IgD-negative memory B cell (primary cell): Measurements from ENCODE around the gene CUEDC1. TPM values are rescaled to one million over a fixed set of nuclear protein-coding genes. Genes with fewer than 3 reads are reported as not detected.

Experiments used
- H3K27ac Mint-ChIP-seq, 3 donors: one replicate each; pipeline ENCODE4 v1.8.0; 2020 to 2022; ENCODE audit warnings: mild to moderate bottlenecking in 3 of 3, mixed read lengths in 3 of 3, moderate library complexity in 1 of 3
- H3K27me3 Mint-ChIP-seq: one replicate; pipeline ENCODE4 v1.8.0; 2021; ENCODE audit warnings: mixed read lengths
- H3K36me3 Mint-ChIP-seq: one replicate; pipeline ENCODE4 v1.8.0; 2020; ENCODE audit warnings: mild to moderate bottlenecking, mixed read lengths
- H3K4me1 Mint-ChIP-seq, 3 donors: one replicate each; pipeline ENCODE4 v1.8.0; 2020 to 2022; ENCODE audit warnings: mixed read lengths in 3 of 3, mild to moderate bottlenecking in 1 of 3
- H3K4me3 Mint-ChIP-seq, 4 donors: one replicate each; pipeline ENCODE4 v1.8.0; 2020 to 2022; ENCODE audit warnings: mild to moderate bottlenecking in 4 of 4, mixed read lengths in 4 of 4, moderate library complexity in 3 of 4
- H3K9me3 Mint-ChIP-seq, 3 donors: one replicate each; pipeline ENCODE4 v1.8.0; 2020 to 2021; ENCODE audit warnings: mixed read lengths in 3 of 3, mild to moderate bottlenecking in 1 of 3
- polyA plus RNA-seq: library from polyadenylated mRNA; unstranded; fragments of 300-500 nt; fragmentation: Illumina TruSeq; gene quantifications from one replicate; pipeline ENCODE4 v1.2.3, GENCODE V29; 2021

The CUEDC1 gene
- polyA plus RNA-seq, 1 donor from 2014 or later = not detected

GRCh38 chr17:57990037-57990436 lies 34.8 kb upstream of the CUEDC1 start:
- no peaks in the 10 kb centered on the region for H3K27me3 Mint-ChIP-seq
- peaks cover 31 to 44% (median 37%) of the 10 kb centered on the region in 3 donors for H3K4me1 Mint-ChIP-seq
- peak overlapping the region in 2 of 4 donors; percentile 60 to 91 for H3K4me3 Mint-ChIP-seq
- H3K9me3 Mint-ChIP-seq = no peaks in the 10 kb centered on the region
- peak overlapping the region in 1 of 3 donors; percentile 89 for H3K27ac Mint-ChIP-seq
- no peaks in the 10 kb centered on the region for H3K36me3 Mint-ChIP-seq

GRCh38 chr17:57988301-57989250 lies 33.4 kb upstream of the CUEDC1 start:
- Mint-ChIP-seq H3K27me3 (no peaks in the 10 kb centered on the region), H3K4me1 (peaks cover 35 to 48% (median 39%) of the 10 kb centered on the region in 3 donors), H3K27ac (peak overlapping the region; percentile 88 to 96 (median 89)), H3K36me3 (peaks cover 1% of the 10 kb centered on the region), H3K9me3 (no peaks in the 10 kb centered on the region), H3K4me3 (peak overlapping the region; percentile 86 to 97 (median 93))

- Mint-ChIP-seq H3K27ac (peak within 1 kb of the TSS; percentile 88 to 96 (median 91)), H3K4me1 (peaks cover 31 to 47% (median 34%) of the 10 kb centered on the region in 3 donors), H3K9me3 (no peaks in the 10 kb centered on the region), H3K27me3 (no peaks in the 10 kb centered on the region), H3K36me3 (peaks cover 2% of the 10 kb centered on the region), H3K4me3 (peak within 1 kb of the TSS; percentile 89 to 97 (median 93))
Measured at GRCh38 chr17:57987581-57988300, 32.5 kb upstream of the CUEDC1 start, which contains the start of gene VEZF1. VEZF1 (minus strand) TSS chr17:57988254; CDS start chr17:57988111, 143 bp downstream.

- H3K9me3 Mint-ChIP-seq = no peaks in the 10 kb centered on the region
- H3K4me1 Mint-ChIP-seq = peaks cover 27 to 48% (median 36%) of the 10 kb centered on the region in 3 donors
- peaks cover 2% of the 10 kb centered on the region for H3K36me3 Mint-ChIP-seq
- H3K27ac Mint-ChIP-seq = peak overlapping the region; percentile 84 to 91 (median 86)
- peak overlapping the region; percentile 89 to 95 (median 92) for H3K4me3 Mint-ChIP-seq
- no peaks in the 10 kb centered on the region for H3K27me3 Mint-ChIP-seq
Measured at GRCh38 chr17:57986841-57987580, 31.8 kb upstream of the CUEDC1 start.

DNA sequence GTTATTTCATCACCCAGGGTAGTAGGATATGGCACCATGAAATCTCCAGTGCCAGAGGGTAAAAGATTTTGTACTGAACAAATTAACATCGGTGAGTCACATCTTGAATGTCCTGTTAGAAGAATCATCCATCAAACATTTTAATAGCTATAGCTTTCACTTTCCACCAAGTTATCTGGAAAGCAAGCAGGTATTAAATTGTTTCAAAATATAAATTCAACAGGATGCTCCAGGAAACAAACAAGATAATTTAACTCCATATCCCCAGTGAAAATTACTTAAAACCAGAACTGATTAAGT lies 30.4 kb upstream of the CUEDC1 start:
- H3K9me3 Mint-ChIP-seq = no peaks in the 10 kb centered on the region
- H3K27me3 Mint-ChIP-seq = no peaks in the 10 kb centered on the region
- H3K27ac Mint-ChIP-seq = peak overlapping the region in 1 of 3 donors; percentile 65

DNA sequence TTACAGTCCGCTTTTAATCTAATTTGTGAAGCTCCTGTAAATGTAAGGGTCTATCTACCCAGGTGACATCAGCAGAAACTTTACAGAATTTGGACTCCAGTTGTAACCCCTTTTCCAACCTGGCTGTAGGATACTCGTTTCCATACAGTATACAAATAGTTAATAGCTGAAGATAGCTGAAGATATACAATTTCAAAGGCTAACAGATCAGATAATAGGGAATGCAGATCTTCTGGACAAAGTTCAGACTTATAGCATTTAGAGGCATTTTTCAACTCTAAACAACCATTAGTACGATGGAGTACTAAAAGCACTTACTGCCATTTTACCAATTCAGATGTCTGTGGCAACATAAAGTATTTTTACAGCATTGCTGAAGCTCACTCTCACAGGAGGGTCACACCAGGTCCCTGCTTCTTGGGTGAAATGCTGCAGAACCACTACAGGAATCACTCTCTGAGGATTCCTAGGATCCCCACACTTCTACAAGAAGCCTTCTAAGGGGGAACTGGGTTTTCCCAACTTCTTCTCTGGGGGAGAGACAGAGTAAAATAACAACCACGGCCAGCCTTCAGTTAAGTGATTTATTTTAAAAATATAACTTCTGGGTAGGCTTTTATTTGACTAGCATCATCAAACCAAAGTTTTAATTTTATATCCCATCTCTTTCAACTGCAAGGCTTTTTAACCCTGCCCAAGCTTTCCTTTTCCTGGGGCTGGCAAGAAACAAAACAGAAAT lies 29.9 kb upstream of the CUEDC1 start:
- H3K4me3 Mint-ChIP-seq = peak overlapping the region in 3 of 4 donors; percentile 5 to 91 (median 43)
- peaks cover 32 to 52% (median 41%) of the 10 kb centered on the region in 3 donors for H3K4me1 Mint-ChIP-seq
- H3K27me3 Mint-ChIP-seq = no peaks in the 10 kb centered on the region
- peak overlapping the region in 1 of 3 donors; percentile 65 for H3K27ac Mint-ChIP-seq
- H3K9me3 Mint-ChIP-seq = no peaks in the 10 kb centered on the region
- peaks cover 2% of the 10 kb centered on the region for H3K36me3 Mint-ChIP-seq

More for the DNA sequence above, 30.4 kb upstream of the CUEDC1 start:
- peaks cover 2% of the 10 kb centered on the region for H3K36me3 Mint-ChIP-seq
- peaks cover 32 to 52% (median 41%) of the 10 kb centered on the region in 3 donors for H3K4me1 Mint-ChIP-seq
- H3K4me3 Mint-ChIP-seq = peak overlapping the region in 2 of 4 donors; percentile 22 to 91

DNA sequence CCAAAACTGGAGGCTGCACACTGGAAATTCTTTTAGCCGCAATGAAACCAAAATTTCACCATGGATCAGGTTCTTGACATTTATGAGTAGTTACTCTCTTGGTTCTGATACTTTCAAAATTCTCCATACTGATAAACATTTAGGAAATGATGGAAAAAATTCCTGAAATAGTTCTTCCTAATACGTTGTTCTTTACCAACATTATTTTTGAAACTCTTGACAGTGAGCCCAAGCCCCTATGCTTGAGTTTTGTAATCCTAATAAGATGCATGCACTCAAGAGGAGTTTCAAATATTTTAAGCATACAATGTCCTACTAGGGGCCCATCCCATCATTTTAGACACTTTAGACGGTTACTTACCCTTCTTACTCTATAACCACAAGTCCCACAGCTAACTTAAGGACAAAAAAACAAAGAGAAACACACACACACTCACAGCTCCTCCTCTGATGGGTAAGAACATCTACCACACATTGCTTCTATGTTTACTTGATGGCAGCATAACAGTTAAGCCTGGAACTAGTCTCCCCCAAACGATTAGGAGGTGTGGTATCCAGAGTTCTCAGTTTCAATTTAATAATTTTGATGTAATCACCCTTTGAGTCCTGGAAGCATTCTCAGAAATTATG lies 29.2 kb upstream of the CUEDC1 start:
- H3K9me3 Mint-ChIP-seq = no peaks in the 10 kb centered on the region
- H3K27ac Mint-ChIP-seq = peak overlapping the region in 1 of 3 donors; percentile 42
- peaks cover 2% of the 10 kb centered on the region for H3K36me3 Mint-ChIP-seq
- H3K4me1 Mint-ChIP-seq = peaks cover 32 to 50% (median 37%) of the 10 kb centered on the region in 3 donors
- peak overlapping the region in 3 of 4 donors; percentile 5 to 91 (median 56) for H3K4me3 Mint-ChIP-seq
- H3K27me3 Mint-ChIP-seq = no peaks in the 10 kb centered on the region

DNA sequence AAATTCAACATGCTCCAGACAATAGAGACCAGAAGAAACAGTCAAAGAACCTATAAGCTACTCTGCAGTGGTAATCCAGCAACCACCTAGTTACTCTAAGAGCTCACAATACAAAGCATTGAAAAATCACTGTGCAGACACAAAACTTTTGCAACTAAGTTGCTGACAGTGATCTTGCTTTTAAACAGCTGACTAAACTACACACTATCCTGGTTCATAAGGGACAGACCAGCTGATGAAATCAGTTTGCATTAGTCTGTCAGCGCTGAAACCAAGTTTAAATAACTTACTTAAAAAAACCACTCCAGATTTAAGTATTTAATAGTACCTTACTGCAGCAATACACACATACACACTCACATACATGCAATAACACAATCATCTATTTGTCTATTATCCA lies 28.2 kb upstream of the CUEDC1 start:
- Mint-ChIP-seq H3K4me1 (peaks cover 32 to 45% (median 34%) of the 10 kb centered on the region in 3 donors), H3K27me3 (no peaks in the 10 kb centered on the region), H3K36me3 (peaks cover 2% of the 10 kb centered on the region), H3K9me3 (no peaks in the 10 kb centered on the region), H3K4me3 (peak overlapping the region in 2 of 4 donors; percentile 16 to 60), H3K27ac (peak overlapping the region in 1 of 3 donors; percentile 69)

- Mint-ChIP-seq H3K36me3 (peaks cover 3% of the 10 kb centered on the region), H3K27ac (no peak overlapping the region), H3K9me3 (no peaks in the 10 kb centered on the region), H3K4me1 (peaks cover 32 to 45% (median 34%) of the 10 kb centered on the region in 3 donors), H3K27me3 (no peaks in the 10 kb centered on the region), H3K4me3 (peak overlapping the region in 1 of 4 donors; percentile 60)
Measured at GRCh38 chr17:57982452-57983170, 27.4 kb upstream of the CUEDC1 start.

DNA sequence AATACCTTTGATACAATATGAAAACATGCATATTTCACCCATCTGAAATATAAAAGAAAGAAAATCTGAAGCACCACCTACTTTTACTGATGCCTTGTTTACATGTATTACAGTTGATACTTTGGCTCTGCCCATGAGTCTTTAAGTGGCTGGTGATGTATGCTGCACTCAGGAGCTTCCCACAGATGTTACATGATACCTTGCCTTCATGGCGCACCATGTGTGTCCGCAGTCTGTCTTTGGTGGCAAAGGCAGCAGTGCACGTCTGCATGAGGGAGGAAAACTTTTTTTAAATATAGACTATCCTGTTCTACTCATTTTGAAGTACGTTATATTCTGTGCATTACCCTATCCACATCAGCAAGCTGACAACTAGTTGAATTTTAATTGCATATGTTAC lies 25.3 kb upstream of the CUEDC1 start:
- Mint-ChIP-seq H3K27ac (no peak overlapping the region), H3K27me3 (no peaks in the 10 kb centered on the region), H3K36me3 (peaks cover 5% of the 10 kb centered on the region), H3K4me3 (no peak overlapping the region), H3K4me1 (peaks cover 22 to 33% (median 23%) of the 10 kb centered on the region in 3 donors), H3K9me3 (no peaks in the 10 kb centered on the region)

DNA sequence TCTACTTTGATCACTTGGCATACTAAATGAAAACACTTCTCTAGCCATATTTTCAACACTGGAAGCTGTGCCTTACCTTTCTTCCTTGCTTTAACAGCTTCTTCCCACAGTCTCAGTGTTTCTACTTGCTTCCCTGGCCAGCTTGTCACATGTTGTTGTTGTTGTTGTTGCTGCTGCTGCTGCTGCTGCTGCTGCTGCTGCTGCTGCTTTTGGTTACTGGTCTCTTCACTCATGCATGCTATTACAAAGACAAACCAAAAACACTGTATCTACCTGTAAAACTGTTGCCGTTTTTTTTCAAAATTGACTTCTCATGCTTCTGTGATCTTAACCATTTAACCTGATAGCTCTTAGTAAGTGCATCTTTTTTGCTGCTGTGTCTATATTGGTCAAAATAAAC lies 23.9 kb upstream of the CUEDC1 start:
- Mint-ChIP-seq H3K9me3 (no peaks in the 10 kb centered on the region), H3K4me3 (no peak overlapping the region), H3K27me3 (no peaks in the 10 kb centered on the region), H3K27ac (no peak overlapping the region), H3K4me1 (peaks cover 11 to 19% (median 16%) of the 10 kb centered on the region in 3 donors), H3K36me3 (peaks cover 5% of the 10 kb centered on the region)

DNA sequence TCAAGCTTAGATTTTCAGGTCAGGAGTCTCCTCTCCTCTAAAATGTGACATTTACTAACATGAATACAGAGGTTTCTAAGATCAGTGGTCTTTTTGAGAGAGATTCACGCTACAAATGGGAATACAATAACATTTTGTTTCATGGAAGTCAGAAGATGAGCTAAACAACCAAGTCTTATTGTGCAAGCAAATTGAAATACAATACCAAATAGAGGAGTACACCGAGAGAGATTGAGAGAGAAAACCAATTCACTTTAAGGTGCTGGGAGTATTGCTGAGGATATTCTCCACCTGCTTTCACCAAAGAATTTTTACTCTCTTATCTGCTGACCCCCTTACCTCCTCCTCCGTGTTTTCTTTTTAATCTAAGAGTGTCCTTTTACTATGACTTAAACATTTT lies 21.4 kb upstream of the CUEDC1 start:
- no peaks in the 10 kb centered on the region for H3K27me3 Mint-ChIP-seq
- peak overlapping the region in 1 of 3 donors; percentile 2 for H3K27ac Mint-ChIP-seq
- no peak overlapping the region for H3K4me3 Mint-ChIP-seq

GRCh38 chr17:57975044-57975443 lies 19.8 kb upstream of the CUEDC1 start:
- no peaks in the 10 kb centered on the region for H3K27me3 Mint-ChIP-seq
- peaks cover 3% of the 10 kb centered on the region for H3K36me3 Mint-ChIP-seq
- no peaks in the 10 kb centered on the region for H3K9me3 Mint-ChIP-seq
- no peaks in the 10 kb centered on the region for H3K4me1 Mint-ChIP-seq
- H3K27ac Mint-ChIP-seq = no peak overlapping the region
- H3K4me3 Mint-ChIP-seq = no peak overlapping the region

More for the DNA sequence above, 21.4 kb upstream of the CUEDC1 start:
- peaks cover 1 to 2% (median 1%) of the 10 kb centered on the region in 3 donors for H3K4me1 Mint-ChIP-seq
- no peaks in the 10 kb centered on the region for H3K9me3 Mint-ChIP-seq
- peaks cover 3% of the 10 kb centered on the region for H3K36me3 Mint-ChIP-seq
